Activated CD8-positive, alpha-beta T cell treated with anti-CD3 and anti-CD28 coated beads for 36 hours (primary cell): ENCODE data around the gene CCL13. TPM values are rescaled to one million over a fixed set of nuclear protein-coding genes. Genes with fewer than 3 reads are reported as not detected.

Experiments
- ATAC-seq: fragments of 200-7000 bp; cut with Tn5 transposase; one replicate; pipeline ENCODE4 v1.10.0; 2021; ENCODE audit warnings: mild to moderate bottlenecking, moderate library complexity
- CTCF ChIA-PET: fragments of 350-600 bp; sonication (Branson Sonifier 250); formaldehyde crosslinking; loops from one replicate; lab custom pipeline; 2021; ENCODE audit warnings: antibody characterized with exemption; lab: Charles Lee
- POLR2A ChIA-PET: fragments of 350-600 bp; sonication (Branson Sonifier 250); formaldehyde crosslinking; loops from one replicate; lab custom pipeline; 2021; ENCODE audit warnings: antibody characterized with exemption; lab: Charles Lee
- DNase-seq: peaks from one replicate; pipeline ENCODE4 v3.0.0-alpha.2; 2020
- H3K27ac Mint-ChIP-seq: one replicate; pipeline ENCODE4 v1.8.0; 2021; ENCODE audit warnings: mild to moderate bottlenecking, mixed read lengths
- H3K27me3 Mint-ChIP-seq: one replicate; pipeline ENCODE4 v1.8.0; 2021; ENCODE audit warnings: mixed read lengths
- H3K36me3 Mint-ChIP-seq: one replicate; pipeline ENCODE4 v1.8.0; 2021; ENCODE audit warnings: low read depth, mixed read lengths
- H3K4me1 Mint-ChIP-seq: one replicate; pipeline ENCODE4 v1.8.0; 2021; ENCODE audit warnings: low read depth, mixed read lengths
- H3K4me3 Mint-ChIP-seq: one replicate; pipeline ENCODE4 v1.8.0; 2021; ENCODE audit warnings: mild to moderate bottlenecking, moderate library complexity, mixed read lengths
- H3K9me3 Mint-ChIP-seq: one replicate; pipeline ENCODE4 v1.8.0; 2021; ENCODE audit warnings: mixed read lengths
- intact Hi-C: fragments of 100-400 bp; cut with micrococcal nuclease; formaldehyde crosslinking; loops from one replicate; pipeline ENCODE4 v1.10.0; 2022
- total RNA-seq, 2 experiments: library from RNA; stranded (reverse); gene quantifications; one replicate each; pipeline ENCODE4 v1.2.3, GENCODE V29; 2021
- TF ChIP-seq, protein P1 (sequence below): fragments of 200-600 bp; IDR thresholded peaks from one replicate; pipeline ENCODE4 v1.8.0; 2022; ENCODE audit warnings: antibody characterized with exemption, mild to moderate bottlenecking

Gene CCL13
- total RNA-seq, 2 experiments from 2014 or later: not detected

DNA sequence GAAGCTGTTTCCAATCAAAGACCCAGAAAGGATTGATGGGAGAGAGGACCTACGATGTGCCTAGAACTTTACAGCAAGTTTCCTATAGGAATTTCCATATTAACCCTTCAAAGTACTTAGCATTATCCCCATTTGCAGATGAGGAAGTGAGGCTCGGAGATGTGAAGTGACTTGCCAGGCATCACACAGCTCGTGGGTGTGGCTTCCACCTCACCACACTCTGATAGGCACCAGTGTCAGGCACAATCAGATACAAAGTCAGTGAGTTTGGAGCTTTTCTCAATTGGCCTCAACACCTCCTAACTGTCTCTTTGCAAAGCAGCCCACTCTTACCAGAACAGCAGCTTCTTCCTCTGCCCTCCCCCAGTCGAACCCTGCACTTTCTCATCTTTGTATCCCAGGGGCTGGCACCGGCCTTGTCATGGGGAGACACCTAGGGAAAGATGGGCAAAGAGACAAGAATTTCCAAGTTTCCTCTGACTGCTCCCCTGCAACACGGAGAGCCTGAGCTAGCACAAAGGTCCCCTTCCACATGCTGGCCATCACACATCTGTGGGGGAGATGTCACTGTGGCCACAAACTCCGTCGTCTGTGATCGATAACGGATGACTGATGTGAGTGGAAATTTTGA is 44.1 kb downstream of the CCL13 start:
- DNase-seq: no peak
- POLR2A ChIA-PET: interaction anchor here (0.5 kb wide), 1 partner anchor 40 kb away, joined by 3 read pairs; no protein-coding TSS in a partner anchor
- Mint-ChIP-seq H3K27ac (no peak overlapping the region), H3K4me3 (no peak overlapping the region), H3K9me3 (no peaks in the 10 kb centered on the region), H3K4me1 (no peaks in the 10 kb centered on the region), H3K36me3 (no peaks in the 10 kb centered on the region), H3K27me3 (peaks cover 10% of the 10 kb centered on the region)
- intact Hi-C loops: no loop called here
- no peak for ATAC-seq
- TF ChIP-seq, protein P1, sequence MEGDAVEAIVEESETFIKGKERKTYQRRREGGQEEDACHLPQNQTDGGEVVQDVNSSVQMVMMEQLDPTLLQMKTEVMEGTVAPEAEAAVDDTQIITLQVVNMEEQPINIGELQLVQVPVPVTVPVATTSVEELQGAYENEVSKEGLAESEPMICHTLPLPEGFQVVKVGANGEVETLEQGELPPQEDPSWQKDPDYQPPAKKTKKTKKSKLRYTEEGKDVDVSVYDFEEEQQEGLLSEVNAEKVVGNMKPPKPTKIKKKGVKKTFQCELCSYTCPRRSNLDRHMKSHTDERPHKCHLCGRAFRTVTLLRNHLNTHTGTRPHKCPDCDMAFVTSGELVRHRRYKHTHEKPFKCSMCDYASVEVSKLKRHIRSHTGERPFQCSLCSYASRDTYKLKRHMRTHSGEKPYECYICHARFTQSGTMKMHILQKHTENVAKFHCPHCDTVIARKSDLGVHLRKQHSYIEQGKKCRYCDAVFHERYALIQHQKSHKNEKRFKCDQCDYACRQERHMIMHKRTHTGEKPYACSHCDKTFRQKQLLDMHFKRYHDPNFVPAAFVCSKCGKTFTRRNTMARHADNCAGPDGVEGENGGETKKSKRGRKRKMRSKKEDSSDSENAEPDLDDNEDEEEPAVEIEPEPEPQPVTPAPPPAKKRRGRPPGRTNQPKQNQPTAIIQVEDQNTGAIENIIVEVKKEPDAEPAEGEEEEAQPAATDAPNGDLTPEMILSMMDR: no peak
- CTCF ChIA-PET: interaction anchor here (1.4 to 2.6 kb wide), 3 partner anchors 19 to 200 kb away, joined by 3 to 10 read pairs (median 6); no protein-coding TSS in a partner anchor

DNA sequence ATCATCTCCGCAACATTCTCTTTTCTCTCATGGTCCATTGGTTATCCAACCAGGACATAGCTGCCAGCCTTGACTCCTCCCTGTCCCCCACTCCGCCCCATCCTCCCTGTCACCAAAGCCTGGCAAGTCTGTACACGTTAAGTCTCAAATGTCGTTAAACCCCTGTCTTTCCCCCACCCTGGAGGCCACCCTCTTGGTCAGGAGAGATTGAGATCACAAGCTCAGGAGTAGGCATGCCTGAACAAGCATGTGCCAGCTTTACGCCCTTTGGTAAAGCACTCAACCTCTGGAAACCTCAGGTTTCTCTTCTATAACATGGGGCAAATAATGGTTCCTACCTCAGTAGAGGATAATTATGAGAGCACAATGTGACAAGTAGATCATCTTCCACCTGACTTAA is 44.9 kb downstream of the CCL13 start:
- Mint-ChIP-seq H3K27me3 (peaks cover 10% of the 10 kb centered on the region), H3K4me3 (no peak overlapping the region), H3K36me3 (no peaks in the 10 kb centered on the region), H3K9me3 (no peaks in the 10 kb centered on the region), H3K27ac (no peak overlapping the region), H3K4me1 (no peaks in the 10 kb centered on the region)
- intact Hi-C loops: no loop called here
- no peak for ATAC-seq
- TF ChIP-seq, protein P1: no peak
- no peak for DNase-seq
- CTCF ChIA-PET: interaction anchor here (1.4 to 2.6 kb wide), 2 partner anchors 19 to 200 kb away, joined by 3 to 10 read pairs; no protein-coding TSS in a partner anchor
- POLR2A ChIA-PET: no interaction called here

DNA sequence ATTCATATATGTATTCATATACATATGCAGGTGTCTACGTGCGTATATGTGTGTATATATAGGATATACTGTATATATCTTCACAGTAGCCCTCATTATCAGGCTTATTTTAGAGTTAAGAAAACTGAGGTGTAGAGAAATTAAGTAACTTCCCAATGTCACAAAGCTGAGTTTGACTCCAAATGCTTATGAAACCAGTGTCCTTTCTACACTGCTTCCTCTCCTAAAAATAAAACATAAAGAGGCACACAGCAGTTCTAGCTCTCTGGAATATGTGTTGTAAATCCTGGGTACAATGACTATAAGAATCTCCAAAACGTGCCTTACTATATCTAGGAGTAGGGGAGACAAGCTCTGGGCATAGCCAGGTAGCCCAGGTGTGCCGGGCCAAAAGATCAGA is 46.7 kb downstream of the CCL13 start:
- ATAC-seq: no peak
- POLR2A ChIA-PET: no interaction called here
- no peaks in the 10 kb centered on the region for H3K36me3 Mint-ChIP-seq

DNA sequence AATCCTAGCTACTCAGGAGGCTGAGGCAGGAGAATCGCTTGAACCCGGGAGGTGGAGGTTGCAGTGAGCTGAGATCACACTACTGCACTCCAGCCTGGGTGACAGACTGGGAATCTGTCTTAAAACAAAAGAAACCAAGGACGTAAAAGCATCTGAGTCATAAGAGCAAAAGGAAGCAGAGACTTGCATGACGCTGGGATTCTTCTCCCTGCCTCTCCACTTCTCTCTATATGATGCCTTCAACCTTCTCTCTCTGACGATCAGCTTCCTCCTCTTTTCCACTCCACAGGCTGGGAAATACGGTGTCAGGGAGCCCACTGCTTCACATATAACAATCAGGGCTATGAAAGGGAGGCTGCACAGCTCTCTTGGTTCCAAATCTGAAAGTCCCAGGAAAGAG is 49.9 kb downstream of the CCL13 start:
- no peaks in the 10 kb centered on the region for H3K36me3 Mint-ChIP-seq
- intact Hi-C loops: no loop called here
- POLR2A ChIA-PET: no interaction called here

More for the DNA sequence above, 46.7 kb downstream of the CCL13 start:
- no peak overlapping the region for H3K4me3 Mint-ChIP-seq
- H3K9me3 Mint-ChIP-seq: no peaks in the 10 kb centered on the region
- no peaks in the 10 kb centered on the region for H3K4me1 Mint-ChIP-seq
- no peak for DNase-seq
- intact Hi-C loops: no loop called here
- no peak overlapping the region for H3K27ac Mint-ChIP-seq
- H3K27me3 Mint-ChIP-seq: peaks cover 4% of the 10 kb centered on the region
- CTCF ChIA-PET: no interaction called here
- TF ChIP-seq, protein P1: no peak

More for the DNA sequence above, 49.9 kb downstream of the CCL13 start:
- H3K27me3 Mint-ChIP-seq: peaks cover 14% of the 10 kb centered on the region
- DNase-seq (no peak), ATAC-seq (no peak)
- no peak overlapping the region for H3K27ac Mint-ChIP-seq
- H3K4me1 Mint-ChIP-seq: no peaks in the 10 kb centered on the region
- TF ChIP-seq, protein P1: no peak
- CTCF ChIA-PET: interaction anchor here (2.3 kb wide), 1 partner anchor 14 kb away, joined by 7 read pairs; no protein-coding TSS in a partner anchor
- H3K9me3 Mint-ChIP-seq: no peaks in the 10 kb centered on the region
- H3K4me3 Mint-ChIP-seq: no peak overlapping the region

Other genes with a start within 250 kb of the CCL13 start
- not detected for gene CCL2, start 101.2 kb upstream of the CCL13 start, total RNA-seq
- not detected for gene CCL7, start 86.3 kb upstream of the CCL13 start, total RNA-seq
- not detected for gene CCL11, start 70.7 kb upstream of the CCL13 start, total RNA-seq
- gene CCL8, start 37.0 kb upstream of the CCL13 start, total RNA-seq: not detected
- not detected for gene CCL1, start 6.8 kb downstream of the CCL13 start, total RNA-seq
- under 1 TPM in 1 of 2 experiments, not detected in 1; 0.07 TPM for gene TMEM132E, start 223.1 kb downstream of the CCL13 start, total RNA-seq